Vagina (tissue), 2 donors: ENCODE data around the gene SEC16A. TPM values are rescaled to one million over a fixed set of nuclear protein-coding genes. Genes with fewer than 3 reads are reported as not detected.

Experiments
- DNase-seq, 2 donors: peaks; one replicate each; pipeline ENCODE4 v3.0.0-alpha.2; 2017; ENCODE audit errors: extremely low spot score in 2 of 2
- H3K27ac ChIP-seq: fragments of 200-600 bp; sonication (generic); one replicate; pipeline ENCODE4 v1.5.1; 2019
- H3K27me3 ChIP-seq: fragments of 200-600 bp; sonication (generic); one replicate; pipeline ENCODE4 v1.5.1; 2019
- H3K36me3 ChIP-seq, 2 donors: fragments of 200-600 bp; sonication (generic); one replicate each; pipeline ENCODE4 v1.5.1; 2017 to 2019
- H3K4me1 ChIP-seq: fragments of 200-600 bp; sonication (generic); one replicate; pipeline ENCODE4 v1.5.1; 2019
- H3K4me3 ChIP-seq, 2 donors: fragments of 200-600 bp; sonication (generic); 1 replicate in 1 of 2; 2 replicates in 1 of 2; pipeline ENCODE4 v1.5.1; 2016 to 2019
- H3K9me3 ChIP-seq: fragments of 200-600 bp; sonication (generic); one replicate; pipeline ENCODE4 v1.5.1; 2019
- POLR2A ChIP-seq, 2 donors: fragments of 450-650 bp; IDR thresholded peaks; one replicate each; pipeline ENCODE4 v1.6.1; 2017; ENCODE audit warnings: antibody characterized with exemption in 2 of 2, mild to moderate bottlenecking in 2 of 2, moderate library complexity in 2 of 2
- POLR2AphosphoS5 ChIP-seq, 2 donors: sonication (generic); formaldehyde crosslinking; IDR thresholded peaks; one replicate each; pipeline ENCODE4 v1.9.0; 2017; ENCODE audit warnings: antibody characterized with exemption in 2 of 2, mild to moderate bottlenecking in 2 of 2, low read depth in 1 of 2; ENCODE audit not compliant: insufficient read depth in 1 of 2
- intact Hi-C: fragments of 100-400 bp; cut with DNase I; formaldehyde crosslinking; loops from one replicate; pipeline ENCODE4 v1.15.1; 2023
- microRNA-seq: library from miRNA; unstranded; fragments of <30 nt; microRNA quantifications from one replicate; pipeline ENCODE4, GENCODE V29; 2017; ENCODE audit warnings: borderline number of aligned reads, borderline replicate concordance
- small RNA-seq: library from RNA; depleted of rRNA; stranded (forward); fragments of <200 nt; gene quantifications from one replicate; pipeline ENCODE3, GENCODE V24; 2016
- total RNA-seq: library from RNA; depleted of rRNA; stranded (reverse); fragments of >200 nt; gene quantifications from one replicate; pipeline ENCODE4 v1.2.3, GENCODE V29; 2016
- TF ChIP-seq, protein P1 (sequence below), 3 experiments: fragments of 450-650 bp in 2 of 3; fragments of 200-600 bp in 1 of 3; sonication (generic) in 1 of 3; IDR thresholded peaks; one replicate each; pipeline ENCODE4 v1.5.1; 2017 to 2019; ENCODE audit warnings: antibody characterized with exemption in 3 of 3, mild to moderate bottlenecking in 2 of 3, moderate library complexity in 2 of 3

The SEC16A gene
- total RNA-seq, 1 donor from 2014 or later: 52.3 TPM

DNA sequence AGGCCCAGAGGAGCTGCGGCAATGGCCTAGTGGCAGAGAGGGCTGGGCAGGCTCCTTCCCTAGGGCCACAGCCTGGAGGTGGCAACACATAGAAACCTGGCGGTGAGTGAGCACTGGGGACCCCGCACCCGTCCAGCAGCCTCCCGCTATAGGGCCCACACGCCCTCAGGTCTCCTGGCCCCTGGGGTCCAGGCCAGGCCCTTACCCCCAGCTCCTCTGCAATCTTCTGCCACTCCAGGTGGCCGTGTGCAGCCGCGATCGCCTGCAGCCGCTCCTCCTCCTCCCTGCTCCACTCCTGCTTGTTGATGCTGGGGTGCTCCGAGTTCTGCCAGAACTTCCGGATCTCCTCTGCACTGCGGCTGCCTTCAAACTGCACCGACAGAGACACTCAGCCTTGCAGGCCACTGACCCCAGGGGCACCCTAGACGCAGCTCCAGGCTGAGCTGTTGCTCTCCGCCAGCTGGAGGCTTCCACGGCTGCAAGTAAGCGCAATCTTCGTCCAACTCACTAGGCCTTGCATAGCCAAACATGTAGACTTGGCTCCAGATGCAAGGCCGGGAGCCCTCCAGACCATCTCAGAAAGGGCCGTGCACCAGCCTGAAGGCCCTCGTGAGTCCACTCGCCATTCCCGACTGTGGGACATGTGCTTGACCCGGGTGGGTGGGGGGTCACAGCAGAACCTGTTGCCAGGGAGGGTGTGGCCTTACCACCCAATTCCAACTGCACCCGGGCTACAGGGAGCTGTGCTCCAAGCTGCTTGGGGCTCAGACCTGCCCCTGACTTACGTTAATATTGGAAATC, 90.9 kb downstream of the SEC16A start:
- DNase-seq: no peak
- TF ChIP-seq, protein P1, sequence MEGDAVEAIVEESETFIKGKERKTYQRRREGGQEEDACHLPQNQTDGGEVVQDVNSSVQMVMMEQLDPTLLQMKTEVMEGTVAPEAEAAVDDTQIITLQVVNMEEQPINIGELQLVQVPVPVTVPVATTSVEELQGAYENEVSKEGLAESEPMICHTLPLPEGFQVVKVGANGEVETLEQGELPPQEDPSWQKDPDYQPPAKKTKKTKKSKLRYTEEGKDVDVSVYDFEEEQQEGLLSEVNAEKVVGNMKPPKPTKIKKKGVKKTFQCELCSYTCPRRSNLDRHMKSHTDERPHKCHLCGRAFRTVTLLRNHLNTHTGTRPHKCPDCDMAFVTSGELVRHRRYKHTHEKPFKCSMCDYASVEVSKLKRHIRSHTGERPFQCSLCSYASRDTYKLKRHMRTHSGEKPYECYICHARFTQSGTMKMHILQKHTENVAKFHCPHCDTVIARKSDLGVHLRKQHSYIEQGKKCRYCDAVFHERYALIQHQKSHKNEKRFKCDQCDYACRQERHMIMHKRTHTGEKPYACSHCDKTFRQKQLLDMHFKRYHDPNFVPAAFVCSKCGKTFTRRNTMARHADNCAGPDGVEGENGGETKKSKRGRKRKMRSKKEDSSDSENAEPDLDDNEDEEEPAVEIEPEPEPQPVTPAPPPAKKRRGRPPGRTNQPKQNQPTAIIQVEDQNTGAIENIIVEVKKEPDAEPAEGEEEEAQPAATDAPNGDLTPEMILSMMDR (IDR thresholded peaks at IDR 0.05): no peak
- no peak for TF ChIP-seq POLR2AphosphoS5 (IDR thresholded peaks at IDR 0.05; ENCODE audit: insufficient read depth in 1 of 2, low read depth in 1 of 2)
- TF ChIP-seq POLR2A (IDR thresholded peaks at IDR 0.05): no peak
- no peak overlapping the region for H3K4me3 ChIP-seq
- H3K27me3 ChIP-seq: no peaks in the 10 kb centered on the region
- peaks cover 0 to 93% of the 10 kb centered on the region in 2 donors for H3K36me3 ChIP-seq
- no peak overlapping the region for H3K27ac ChIP-seq
- H3K9me3 ChIP-seq: no peaks in the 10 kb centered on the region
- intact Hi-C loops: no loop called here
- no peaks in the 10 kb centered on the region for H3K4me1 ChIP-seq

Small RNA genes within 50 kb of the gene (microRNA-seq; reads per million reads assigned to microRNA genes)
- not detected for gene MIR4673

Small RNA genes within 50 kb of the gene (small RNA-seq; reads per million reads assigned to genes)
- gene MIR4673: not detected

Other genes starting within 250 kb of the SEC16A start
- 6.1 TPM for gene QSOX2, start 237.2 kb downstream of the SEC16A start, total RNA-seq
- not detected for gene CCDC187, start 178.9 kb downstream of the SEC16A start, total RNA-seq
- 35.4 TPM for gene GPSM1, start 155.5 kb downstream of the SEC16A start, total RNA-seq
- gene DNLZ, start 119.3 kb downstream of the SEC16A start, total RNA-seq: 25.0 TPM
- gene CARD9, start 109.4 kb downstream of the SEC16A start, total RNA-seq: 16.9 TPM
- 3.2 TPM for gene SNAPC4, start 82.9 kb downstream of the SEC16A start, total RNA-seq
- 60.4 TPM for gene ENTR1, start 72.4 kb downstream of the SEC16A start, total RNA-seq
- 23.6 TPM for gene PMPCA, start 72.4 kb downstream of the SEC16A start, total RNA-seq
- 9.8 TPM for gene INPP5E, start 43.2 kb downstream of the SEC16A start, total RNA-seq
- 67.0 TPM for gene NOTCH1, start 63.0 kb upstream of the SEC16A start, total RNA-seq
- gene EGFL7, start 179.9 kb upstream of the SEC16A start, total RNA-seq: 272 TPM
- gene AGPAT2, start 204.4 kb upstream of the SEC16A start, total RNA-seq: 87.2 TPM
- 11.5 TPM for gene DIPK1B, start 229.5 kb upstream of the SEC16A start, total RNA-seq